A204.1 (cell line): ENCODE data around the gene EMILIN1.

Experiments
- FAIRE-seq: peaks from 2 replicates; lab custom pipeline; 2012; peaks lifted over from hg19 to GRCh38; lab: Jason Lieb, UNC

Gene EMILIN1

DNA sequence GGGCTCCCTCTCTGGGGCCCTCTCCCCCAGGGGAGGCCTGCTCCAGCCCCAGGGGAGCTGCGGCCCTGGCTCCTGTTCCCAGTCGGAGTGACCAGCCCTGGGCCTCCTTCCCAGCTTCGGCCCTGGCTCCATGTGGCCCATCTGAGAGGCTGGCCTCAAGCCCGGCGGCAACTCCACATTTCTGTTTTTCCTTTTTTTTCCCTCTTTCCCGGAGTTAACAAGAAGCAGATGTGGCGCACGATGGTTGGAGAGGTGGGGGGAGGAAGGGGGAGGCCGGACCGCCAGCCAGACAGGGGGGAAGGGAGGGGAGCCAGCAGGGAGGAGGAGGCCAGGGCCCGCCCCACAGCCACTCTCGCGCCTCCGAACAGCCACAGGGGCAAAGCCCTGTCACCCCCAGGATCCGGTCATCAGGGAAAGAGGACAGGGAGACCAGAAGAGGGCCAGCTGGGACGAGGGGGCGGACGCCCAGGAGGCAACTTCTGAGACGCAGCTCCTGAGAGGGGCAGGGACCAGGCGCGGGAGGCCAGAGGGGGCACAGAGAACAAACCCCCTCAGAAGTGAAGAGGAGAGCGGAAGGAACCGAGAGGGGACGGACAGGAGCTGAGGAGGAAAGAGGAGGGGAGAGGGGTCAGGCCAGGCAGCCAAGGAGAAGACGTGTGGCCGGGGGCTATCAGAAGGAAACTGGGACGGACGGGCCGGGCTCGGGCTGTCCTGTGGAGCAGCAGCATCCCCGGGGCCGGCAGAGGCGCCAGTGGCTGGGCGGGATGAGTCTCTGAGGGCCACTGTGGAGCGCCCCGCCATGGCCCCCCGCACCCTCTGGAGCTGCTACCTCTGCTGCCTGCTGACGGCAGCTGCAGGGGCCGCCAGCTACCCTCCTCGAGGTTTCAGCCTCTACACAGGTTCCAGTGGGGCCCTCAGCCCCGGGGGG lies at the start of gene EMILIN1:
Gene EMILIN1 (plus strand): TSS at position 349 of the 928 bp plus-strand sequence. CDS start 451 bp downstream, at position 800.
- FAIRE-seq, result no peak

DNA sequence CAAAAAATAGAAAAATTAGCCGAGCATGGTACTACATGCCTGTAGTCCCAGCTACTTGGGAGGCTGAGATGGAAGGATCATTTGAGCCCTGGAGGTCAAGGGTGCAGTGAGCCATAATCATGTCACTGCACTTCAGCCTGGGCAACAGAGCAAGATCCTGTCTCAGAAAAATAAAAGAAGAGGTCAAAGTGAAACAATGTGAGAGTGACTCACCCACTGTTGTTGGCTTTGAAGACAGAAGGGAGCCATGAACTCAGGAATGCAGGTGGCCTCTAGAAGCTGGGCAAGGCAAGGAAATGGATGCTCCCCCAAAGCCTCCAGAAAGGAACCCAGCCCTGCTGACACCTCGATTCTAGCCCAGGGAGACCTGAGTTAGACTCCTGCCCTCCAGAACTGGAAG lies 49.4 kb upstream of the EMILIN1 start:
- no peak for FAIRE-seq

DNA sequence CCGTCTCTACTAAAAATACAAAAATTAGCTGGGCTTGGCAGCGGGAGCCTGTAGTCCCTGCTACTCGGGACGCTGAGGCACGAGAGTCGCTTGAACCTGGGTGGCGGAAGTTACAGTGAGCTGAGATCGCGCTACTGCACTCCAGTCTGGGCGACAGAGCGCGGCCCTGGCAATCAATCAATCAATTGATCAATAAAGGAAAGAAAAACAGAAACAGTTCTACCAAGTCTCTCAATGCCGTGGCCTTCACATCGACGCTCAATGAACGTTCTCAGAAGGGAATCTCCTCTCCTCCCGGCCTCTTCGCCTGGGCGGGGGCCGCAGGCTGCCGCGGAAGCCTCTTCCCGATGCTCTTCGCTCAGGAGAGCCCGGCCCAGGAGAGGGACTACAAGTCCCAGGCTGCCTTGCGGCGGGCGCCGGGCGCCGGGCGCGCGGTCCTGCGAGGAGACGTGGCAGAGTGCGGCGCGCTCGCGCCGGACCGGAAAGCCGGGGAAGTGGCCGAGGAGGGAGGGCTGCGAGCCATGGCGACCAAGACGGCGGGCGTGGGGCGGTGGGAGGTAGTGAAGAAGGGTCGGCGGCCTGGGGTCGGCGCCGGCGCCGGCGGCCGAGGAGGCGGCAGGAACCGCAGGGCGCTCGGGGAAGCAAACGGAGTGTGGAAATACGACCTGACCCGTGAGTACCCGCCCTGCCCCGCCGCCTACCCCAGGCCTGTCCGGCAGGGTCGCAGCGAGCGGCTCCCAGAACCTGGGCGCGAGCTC lies 45.7 kb upstream of the EMILIN1 start, which contains the start of gene TMEM214:
Gene TMEM214 (plus strand): TSS at position 471 of the 758 bp plus-strand sequence. CDS start 51 bp downstream, at position 522.
- FAIRE-seq, result no peak

DNA sequence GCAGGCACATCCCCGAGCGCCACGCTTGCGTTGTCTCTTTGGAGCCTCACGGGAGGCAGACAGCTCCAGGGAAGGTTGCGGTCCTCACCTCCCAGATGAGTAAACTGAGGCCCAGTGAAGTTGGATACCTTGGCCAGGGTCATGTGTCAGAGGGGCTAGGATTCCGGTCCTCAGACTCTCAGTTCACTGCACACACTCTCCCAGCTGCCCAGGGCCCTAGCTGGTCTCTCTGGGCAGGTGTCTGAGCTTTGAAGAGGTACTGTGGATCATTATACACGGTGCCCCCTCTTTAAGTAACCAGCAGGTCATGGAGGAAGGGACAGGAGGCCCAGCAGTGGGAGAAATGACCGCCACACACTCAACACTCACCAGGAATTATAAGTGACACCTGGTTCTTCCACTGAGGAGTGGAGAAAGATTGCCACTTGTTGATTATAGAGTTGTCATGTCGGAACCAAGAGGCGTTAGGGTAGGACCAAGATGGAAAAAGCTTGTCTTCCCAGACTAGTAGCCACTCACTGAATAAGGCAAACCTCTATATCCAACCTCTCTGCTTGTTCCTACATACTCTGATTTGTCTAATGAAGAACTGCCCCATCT lies 45.1 kb upstream of the EMILIN1 start:
- no peak for FAIRE-seq

DNA sequence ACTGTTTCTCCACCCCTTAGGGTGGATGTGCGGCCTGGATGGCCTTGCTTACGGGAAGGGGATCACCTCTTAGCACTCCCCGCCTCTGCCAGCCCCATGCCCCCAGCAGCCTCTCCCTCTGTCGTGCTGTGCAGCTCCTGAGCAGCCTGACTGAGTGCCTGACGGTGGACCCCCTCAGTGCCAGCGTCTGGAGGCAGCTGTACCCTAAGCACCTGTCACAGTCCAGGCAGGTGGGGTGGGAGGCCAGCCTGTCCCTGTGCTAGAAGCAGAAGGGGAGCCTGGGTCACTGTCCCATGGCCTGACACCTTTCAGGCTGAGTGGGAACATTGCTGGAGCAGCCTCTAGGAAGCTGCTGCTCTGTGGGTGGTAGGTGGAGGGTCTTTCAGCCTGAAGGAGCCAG lies 40.4 kb upstream of the EMILIN1 start:
- FAIRE-seq, result no peak

DNA sequence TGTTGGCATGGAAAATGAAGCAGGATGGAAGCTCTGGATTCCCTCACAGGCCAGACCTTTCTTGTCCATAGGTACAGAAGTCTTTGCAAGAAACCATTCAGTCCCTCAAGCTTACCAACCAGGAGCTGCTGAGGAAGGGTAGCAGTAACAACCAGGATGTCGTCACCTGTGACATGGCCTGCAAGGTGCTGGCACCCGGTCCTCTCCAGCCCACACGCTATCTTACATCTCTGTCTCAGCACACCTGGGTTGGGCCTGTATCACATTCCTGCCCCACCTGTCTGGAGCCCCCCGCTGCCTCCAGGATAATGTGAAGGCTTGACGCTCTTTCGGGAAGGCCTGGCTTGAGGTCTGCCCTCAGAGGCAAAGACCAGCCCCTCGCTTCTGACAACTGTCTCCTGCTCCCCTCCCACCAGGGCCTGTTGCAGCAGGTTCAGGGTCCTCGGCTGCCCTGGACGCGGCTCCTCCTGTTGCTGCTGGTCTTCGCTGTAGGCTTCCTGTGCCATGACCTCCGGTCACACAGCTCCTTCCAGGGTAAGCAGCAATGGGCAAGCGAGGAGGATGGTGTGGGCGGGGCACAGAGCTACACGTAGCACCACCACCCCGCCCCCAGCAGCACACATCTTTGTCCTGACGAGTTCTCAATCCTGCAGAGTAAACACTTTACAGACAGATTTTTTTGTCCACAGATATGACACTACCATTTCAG lies 39.6 kb upstream of the EMILIN1 start:
- FAIRE-seq, result no peak

DNA sequence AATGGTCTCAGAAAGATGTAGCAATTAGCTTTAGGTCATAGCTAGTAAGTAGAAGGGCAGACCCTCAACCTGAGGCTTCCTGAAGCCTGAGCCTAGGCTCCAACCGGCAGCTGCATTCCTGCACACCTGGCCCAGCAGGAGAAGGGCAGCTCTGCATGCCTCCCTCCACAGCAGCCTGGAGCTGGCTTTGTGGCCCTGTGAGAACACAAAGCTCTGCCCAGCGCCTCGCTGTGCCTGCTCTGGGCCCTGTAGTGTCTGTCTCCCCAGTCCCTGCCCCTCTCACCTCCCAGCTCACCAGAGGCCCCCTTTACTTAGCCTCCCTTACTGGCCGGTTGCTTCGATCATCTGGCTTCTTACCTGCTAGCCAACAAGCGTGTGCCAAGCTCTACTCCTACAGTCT lies 39.0 kb upstream of the EMILIN1 start:
- FAIRE-seq, result no peak

DNA sequence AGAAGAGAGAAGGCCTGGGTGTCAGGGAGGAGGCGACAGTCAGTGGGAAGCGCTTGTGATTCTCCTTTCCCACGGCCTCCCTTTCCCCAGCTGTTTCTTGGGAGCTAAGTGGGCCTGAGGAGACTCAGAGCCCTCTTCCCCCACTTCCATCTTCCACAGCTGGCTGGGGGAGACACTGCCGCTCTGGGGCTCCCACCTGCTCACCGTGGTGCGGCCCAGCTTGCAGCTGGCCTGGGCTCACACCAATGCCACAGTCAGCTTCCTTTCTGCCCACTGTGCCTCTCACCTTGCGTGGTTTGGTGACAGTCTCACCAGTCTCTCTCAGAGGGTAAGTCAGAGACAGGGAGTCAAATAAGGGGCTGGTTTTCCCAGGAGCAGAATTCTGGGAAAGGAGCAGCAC lies 38.5 kb upstream of the EMILIN1 start:
- FAIRE-seq, result no peak

DNA sequence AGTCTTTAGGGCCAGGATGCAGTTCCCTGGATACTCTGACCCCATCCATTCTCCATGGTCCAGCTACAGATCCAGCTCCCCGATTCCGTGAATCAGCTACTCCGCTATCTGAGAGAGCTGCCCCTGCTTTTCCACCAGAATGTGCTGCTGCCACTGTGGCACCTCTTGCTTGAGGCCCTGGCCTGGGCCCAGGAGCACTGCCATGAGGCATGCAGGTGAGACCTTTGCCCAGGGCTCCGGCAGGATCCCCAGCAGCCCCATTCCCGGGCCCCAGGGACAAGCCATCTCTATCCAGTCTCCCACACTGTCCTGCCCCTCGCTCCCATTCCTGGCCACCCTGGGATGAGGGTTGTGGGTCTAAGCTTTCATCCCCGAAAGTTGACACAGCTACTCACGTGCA lies 38.1 kb upstream of the EMILIN1 start:
- no peak for FAIRE-seq

DNA sequence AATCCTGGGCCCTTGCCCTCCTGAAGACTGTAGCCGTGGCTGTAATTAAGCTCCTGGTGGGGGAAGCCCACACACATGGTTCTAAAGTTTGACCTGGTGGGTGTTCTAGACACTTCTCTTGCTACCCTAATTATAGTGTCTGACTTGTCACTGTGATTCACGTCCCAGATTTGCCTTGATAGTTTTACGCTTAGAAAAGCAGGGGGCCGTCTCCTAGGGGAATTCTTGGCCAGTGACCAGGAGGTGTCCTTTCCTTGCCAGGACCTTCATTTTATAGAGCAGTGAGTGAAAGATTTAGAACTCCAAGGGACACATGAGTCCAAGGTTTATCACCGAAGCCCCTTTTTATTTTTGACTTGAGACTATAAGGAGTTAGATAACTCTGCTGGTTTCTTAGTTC lies 36.7 kb upstream of the EMILIN1 start:
- no peak for FAIRE-seq

DNA sequence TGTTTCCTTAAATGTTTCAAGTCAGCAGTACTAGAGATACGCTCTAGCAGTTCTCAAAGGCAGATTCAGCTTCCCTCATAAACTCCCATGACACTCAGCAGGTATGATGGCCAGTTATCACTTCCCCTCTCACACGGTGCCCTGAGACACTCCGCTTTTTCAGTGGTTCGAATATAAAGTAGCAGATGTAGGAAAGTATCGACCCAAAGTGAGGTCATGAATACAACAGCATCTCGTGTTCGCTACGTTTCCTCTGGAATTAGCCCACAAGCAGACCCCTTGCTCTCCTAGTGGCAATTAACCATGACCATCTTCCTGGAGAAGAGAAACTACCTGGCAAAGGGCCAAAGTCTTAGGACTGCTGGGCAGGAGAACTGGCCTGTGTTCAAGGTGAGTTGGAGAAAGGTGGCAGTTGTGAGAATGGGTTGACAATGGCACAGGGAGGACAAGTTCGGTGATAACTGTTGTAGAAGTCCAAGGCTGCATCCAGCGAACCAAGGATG lies 36.2 kb upstream of the EMILIN1 start:
- FAIRE-seq, result no peak

DNA sequence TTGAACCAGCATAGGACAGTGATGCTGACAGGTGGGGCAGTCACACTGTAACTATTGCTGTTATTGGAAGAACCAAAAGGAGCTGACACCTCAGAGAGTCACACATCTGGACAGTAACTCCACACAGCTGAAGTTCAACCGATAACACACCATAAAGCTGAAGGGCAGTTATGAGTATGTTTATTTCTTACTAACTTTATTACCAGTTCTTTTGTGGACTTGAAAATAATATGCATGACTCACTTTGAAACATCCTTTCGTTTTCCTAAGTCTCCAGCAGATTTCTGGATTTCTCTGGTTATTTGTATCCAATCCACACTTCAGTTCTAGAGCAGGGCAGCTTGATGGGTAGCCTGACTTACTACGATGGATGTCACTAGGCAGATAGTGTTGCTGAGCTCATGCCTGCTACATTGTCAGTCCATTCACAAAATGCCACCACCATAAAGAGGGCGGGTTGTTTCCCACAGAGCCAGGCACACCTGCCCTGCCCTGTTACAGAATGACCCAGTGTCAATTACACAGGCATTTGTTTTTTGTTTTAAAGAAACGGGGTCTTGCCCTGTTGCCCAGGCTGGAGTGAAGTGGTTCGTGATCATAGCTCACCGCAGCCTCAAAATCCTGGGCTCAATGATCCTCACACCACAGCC lies 35.3 kb upstream of the EMILIN1 start:
- no peak for FAIRE-seq

DNA sequence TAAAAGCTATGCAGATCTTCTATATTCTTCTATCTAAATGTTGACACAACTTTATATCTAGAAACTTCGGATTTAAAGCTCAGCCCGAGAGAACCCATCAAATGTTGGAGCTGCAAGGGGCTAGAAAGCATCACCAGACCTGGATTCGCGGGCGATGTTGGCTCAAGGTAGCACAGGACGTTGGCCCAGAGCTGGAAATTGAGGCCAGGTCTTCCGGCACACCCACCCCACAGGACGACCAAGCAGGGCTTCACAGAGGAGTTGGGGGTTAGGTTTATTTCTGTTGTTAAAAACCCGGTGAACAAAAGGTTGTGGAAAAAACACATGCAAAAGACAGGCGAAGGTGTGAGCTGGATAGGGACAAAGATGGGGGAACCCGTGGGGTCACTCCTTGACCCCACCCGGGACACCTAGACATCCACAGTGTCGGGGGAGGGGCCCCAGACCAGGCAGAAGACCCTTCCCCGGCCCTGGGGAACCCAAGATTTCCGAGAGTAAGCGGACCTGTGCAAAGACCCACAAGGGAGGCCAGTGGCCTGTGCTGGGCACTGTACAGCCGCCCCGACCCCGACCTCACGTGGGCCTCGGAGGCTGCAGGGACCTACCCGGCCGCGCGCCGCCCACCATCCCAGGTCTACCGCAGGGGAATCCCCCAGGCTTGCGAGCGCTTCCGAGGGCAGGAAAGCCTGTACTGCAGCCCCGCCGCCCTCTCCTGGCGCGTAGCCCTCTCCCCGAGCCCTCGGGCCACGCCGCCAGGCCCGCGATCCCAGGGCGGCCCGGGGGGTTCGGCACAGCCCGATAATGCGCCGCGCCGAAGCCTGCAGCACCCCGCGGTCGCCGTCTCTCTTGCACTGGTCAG lies 28.8 kb upstream of the EMILIN1 start:
- FAIRE-seq, result no peak

DNA sequence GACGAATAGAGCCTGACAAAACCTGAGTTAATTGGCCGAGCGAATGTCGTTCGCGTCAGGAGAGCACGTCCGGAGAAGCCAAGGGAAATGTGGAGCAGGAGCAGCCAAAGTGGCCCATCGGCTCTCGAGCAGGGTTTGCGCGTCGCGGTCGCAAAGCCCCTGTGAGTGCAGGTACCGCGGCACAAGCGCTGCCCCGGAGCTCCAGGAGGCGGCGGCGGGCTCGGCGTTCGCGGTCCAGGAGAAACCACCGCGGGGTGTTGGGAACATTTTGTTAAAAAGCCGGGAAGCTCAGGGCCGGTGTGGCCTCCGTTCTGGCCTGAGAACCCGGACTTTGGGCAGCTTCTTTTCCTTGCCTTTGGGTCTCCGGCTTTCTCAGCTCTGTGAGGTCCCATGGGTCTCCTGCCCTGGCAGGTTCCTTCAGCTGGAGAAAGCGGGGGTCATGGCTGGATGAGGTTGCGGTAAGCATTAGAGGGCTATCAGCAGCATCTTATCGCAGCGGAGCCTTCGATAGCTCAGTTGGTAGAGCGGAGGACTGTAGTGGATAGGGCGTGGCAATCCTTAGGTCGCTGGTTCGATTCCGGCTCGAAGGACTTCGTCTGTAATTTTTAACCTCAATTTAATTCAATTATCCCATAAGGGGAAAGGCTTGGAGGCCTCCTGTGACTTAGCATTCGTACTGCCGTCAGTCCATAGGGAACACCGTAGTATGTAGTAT lies 28.0 kb upstream of the EMILIN1 start:
- peak; percentile 88 for FAIRE-seq

DNA sequence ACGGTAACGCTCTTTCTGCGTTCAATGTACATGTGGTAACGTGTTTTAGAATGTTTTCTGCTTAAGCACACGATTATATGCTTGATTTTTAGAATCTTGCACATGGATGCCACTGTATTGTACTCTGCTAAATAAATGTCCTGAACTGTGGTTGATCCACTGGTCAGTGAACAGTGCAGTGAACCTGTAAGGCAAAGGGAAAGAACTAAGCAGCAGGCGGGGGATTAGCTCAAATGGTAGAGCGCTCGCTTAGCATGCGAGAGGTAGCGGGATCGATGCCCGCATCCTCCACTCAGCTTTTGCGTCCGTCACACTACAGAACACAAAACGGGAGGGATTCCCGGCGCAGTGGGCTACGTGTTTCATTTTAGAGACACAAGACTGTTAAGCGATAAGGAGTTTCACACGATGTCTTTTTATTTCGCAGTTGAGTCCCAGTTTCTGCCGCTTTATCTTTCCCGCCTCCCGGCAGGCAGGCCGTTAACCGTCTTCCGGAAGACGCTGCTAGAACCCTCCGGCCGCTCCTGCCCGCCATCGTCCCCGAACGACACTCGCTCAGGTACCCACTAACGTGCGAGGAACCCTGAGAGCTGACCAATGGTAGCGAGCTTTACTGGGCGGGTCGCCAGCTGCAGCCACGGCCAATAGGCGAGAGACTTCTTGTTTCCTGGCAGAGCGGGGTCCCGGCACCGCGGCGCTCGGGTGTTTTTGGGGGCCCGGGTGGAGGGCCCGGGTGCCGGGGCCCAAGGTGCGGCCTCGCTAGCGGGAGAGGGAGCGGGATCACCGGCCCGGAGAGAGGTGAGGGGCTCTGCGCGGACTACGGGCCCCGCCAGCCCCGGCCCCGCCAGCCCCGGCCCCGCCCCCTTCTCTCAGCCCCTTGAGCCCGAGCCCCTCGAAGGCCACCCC lies 27.2 kb upstream of the EMILIN1 start, which contains the start of gene AGBL5:
Gene AGBL5 (plus strand): TSS at position 673 of the 906 bp plus-strand sequence. CDS start 1,291 bp downstream, outside the sequence.
- no peak for FAIRE-seq

DNA sequence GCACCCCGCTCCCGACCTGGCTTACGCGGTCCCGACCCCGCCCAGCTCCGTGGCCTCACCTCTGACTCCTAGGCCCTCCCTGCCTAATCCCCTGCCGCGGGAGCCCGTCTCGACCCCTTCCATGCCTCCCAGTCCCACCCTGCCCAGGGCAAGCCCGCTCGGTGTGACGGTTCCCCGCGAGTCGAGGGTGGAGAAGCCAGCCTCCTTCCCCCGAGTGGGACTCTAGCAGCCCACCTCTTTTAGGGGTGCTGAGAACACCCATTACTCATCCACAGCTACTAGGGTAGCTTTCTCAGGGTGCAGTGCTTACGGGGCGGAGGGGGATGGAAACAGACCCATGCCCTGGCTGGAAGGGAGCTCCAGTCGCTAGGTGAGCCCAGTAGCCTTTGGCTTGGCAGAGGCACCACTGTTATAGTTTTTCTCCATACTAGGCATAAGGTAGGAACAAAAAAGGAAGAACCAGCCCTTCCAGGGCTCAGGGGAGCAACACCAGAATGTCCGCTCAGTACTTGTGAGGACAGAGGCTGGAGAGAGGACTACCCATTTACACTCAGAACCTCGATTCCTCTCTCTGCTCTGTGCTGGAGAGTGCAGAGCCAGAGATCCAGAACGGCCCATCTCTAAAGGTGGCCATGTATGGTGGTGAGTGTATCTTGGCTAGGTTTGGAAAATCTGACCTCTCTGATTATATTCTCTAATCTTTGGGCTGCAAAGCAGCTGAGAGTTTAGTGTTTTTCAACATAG lies 26.3 kb upstream of the EMILIN1 start:
- no peak for FAIRE-seq

DNA sequence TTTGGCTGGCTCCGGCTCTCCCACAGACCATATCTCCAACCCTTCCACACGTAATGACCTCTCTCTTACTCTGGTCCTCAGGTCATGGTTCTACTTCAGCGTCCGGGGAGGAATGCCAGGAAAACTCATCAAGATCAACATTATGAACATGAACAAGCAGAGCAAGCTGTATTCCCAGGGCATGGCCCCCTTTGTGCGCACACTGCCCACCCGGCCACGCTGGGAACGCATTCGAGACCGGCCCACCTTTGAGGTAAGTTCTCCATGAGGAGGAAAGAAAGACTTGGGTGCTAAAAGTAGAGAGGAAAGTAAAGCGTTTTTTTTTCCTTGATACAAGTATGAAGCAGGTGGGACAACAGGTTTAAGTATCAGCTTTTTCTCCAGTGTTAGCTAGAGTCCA lies 25.1 kb upstream of the EMILIN1 start:
- no peak for FAIRE-seq

DNA sequence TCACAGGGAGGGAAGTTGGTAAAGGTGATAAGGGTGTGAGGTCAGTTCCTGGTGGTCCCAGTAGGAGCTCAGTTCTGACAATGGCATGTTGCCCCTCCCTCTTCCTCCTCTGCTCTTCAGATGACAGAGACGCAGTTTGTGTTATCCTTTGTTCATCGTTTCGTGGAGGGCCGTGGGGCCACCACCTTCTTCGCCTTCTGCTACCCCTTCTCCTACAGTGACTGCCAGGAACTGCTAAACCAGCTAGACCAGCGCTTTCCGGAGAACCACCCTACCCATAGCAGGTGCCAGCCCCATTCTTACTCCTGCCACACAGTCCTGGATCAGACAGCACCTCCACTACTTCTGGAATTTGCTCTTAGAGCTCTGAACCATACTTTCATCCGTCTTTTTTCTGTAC lies 24.6 kb upstream of the EMILIN1 start:
- FAIRE-seq, result no peak
